ENCODE data around the gene AVEN. TPM values are rescaled to one million over a fixed set of nuclear protein-coding genes. Genes with fewer than 3 reads are reported as not detected.

AVEN gene
- total and polyA plus RNA-seq, 2 experiments from 2014 or later: 7.7 to 10.3 TPM

- TF ChIP-seq ZNF462 (CRISPR knock-in tag; IDR thresholded peaks at IDR 0.05): no peak
- no peak for TF ChIP-seq EZH2 (IDR thresholded peaks at IDR 0.05; ENCODE audit: low read depth, unreplicated experiment)
- TF ChIP-seq ZNF331 (CRISPR knock-in tag; IDR thresholded peaks at IDR 0.05; ENCODE audit: low read depth): no peak
Measured at GRCh38 chr15:34043391-34043790, 4.4 kb upstream of the AVEN start (continued).

GRCh38 chr15:34039790-34040113 lies 748 bp upstream of the AVEN start:
- no peak overlapping the region for H3K27ac ChIP-seq (ENCODE audit: low read depth)
- H3K4me3 Mint-ChIP-seq: peak overlapping the region; percentile 70; the same call in 2 of the 3 replicates
- H3K36me3 ChIP-seq (ENCODE audit: insufficient read depth): no peaks in the 10 kb centered on the region
- H3K36me3 Mint-ChIP-seq (ENCODE audit: low read depth): no peaks in the 10 kb centered on the region
- no peak for DNase-seq (ENCODE audit: low spot score)
- no peaks in the 10 kb centered on the region for H3K9me3 Mint-ChIP-seq
- no peaks in the 10 kb centered on the region for H3F3A ChIP-seq (replicated peaks; ENCODE audit: low read depth)
- ATAC-seq: no peak
- no peaks in the 10 kb centered on the region for H3K9me2 ChIP-seq (ENCODE audit: insufficient read depth)
- H3K27me3 ChIP-seq (ENCODE audit: insufficient read depth): peaks cover 45% of the 10 kb centered on the region
- peaks cover 6% of the 10 kb centered on the region for H3K79me2 ChIP-seq (replicated peaks; ENCODE audit: insufficient read depth)
- no peak overlapping the region for H2AFZ ChIP-seq
- peaks cover 29% of the 10 kb centered on the region for H3K27me3 Mint-ChIP-seq (ENCODE audit: insufficient read depth, low read depth, poor library complexity)
- H3K4me1 ChIP-seq (ENCODE audit: insufficient read depth): peaks cover 9% of the 10 kb centered on the region
- peak overlapping the region; percentile 82 for H3K4me2 ChIP-seq
- H3K4me1 Mint-ChIP-seq: peaks cover 12% of the 10 kb centered on the region
- 0 out of 2 replicates have a peak, but pooled peaks cover 3% of the 10 kb centered on the region for H4K20me1 ChIP-seq (replicated peaks; ENCODE audit: insufficient read depth)
- peak overlapping the region; percentile 90 for H3K4me3 ChIP-seq
- no peak overlapping the region for H3K27ac Mint-ChIP-seq
- TF ChIP-seq ZNF114 (CRISPR knock-in tag; IDR thresholded peaks at IDR 0.05): no peak
- no peak for TF ChIP-seq ZNF462 (CRISPR knock-in tag; IDR thresholded peaks at IDR 0.05)
- no peak for TF ChIP-seq EZH2phosphoT487 (IDR thresholded peaks at IDR 0.05; ENCODE audit: unreplicated experiment)
- TF ChIP-seq ZNF331 (CRISPR knock-in tag; IDR thresholded peaks at IDR 0.05; ENCODE audit: low read depth): no peak
- TF ChIP-seq NANOG (IDR thresholded peaks at IDR 0.05; ENCODE audit: borderline replicate concordance): no peak

All from GM23338 (cell line).